Caki2 (cell line): ENCODE results near the gene PHLDB2. TPM values are rescaled to one million over a fixed set of nuclear protein-coding genes. Genes with fewer than 3 reads are reported as not detected.

Source experiments
- DNase-seq: peaks from one replicate; pipeline ENCODE4 v3.0.0-alpha.2; 2015; ENCODE audit warnings: low read depth
- in situ Hi-C: cut with HindIII; loops from 2 replicates; pipeline ENCODE4 v1.10.0; 2016; ENCODE audit warnings: low sequenced_read_pairs, low pct_unique_long_range_greater_than_20kb, mixed read lengths
- total RNA-seq: library from RNA; depleted of rRNA; stranded (reverse); fragments of >200 nt; shearing (Covaris generic); gene quantifications from 2 replicates; pipeline ENCODE4 v1.2.3, GENCODE V29; 2014; ENCODE audit warnings: low replicate concordance

PHLDB2 gene
- total RNA-seq, 1 experiment from 2014 or later: 10.3 TPM

GRCh38 chr3:112000966-112001365 lies 141.9 kb downstream of the PHLDB2 start:
- in situ Hi-C loops: no loop called here

GRCh38 chr3:112001526-112001925 lies 142.5 kb downstream of the PHLDB2 start:
- in situ Hi-C loops: no loop called here
- DNase-seq: no peak

More at GRCh38 chr3:112000966-112001365, 141.9 kb downstream of the PHLDB2 start:
- no peak for DNase-seq

- no peak for DNase-seq
- in situ Hi-C loops: no loop called here
These were observed 143.3 kb downstream of the PHLDB2 start for GRCh38 chr3:112002096-112002971.

GRCh38 chr3:112003321-112004080 lies 144.4 kb downstream of the PHLDB2 start:
- in situ Hi-C loops: no loop called here
- DNase-seq: no peak

- in situ Hi-C loops: no loop called here
- DNase-seq: no peak
These were observed 145.1 kb downstream of the PHLDB2 start for GRCh38 chr3:112004187-112004586.

- in situ Hi-C loops: no loop called here
- DNase-seq: no peak
These were observed 145.6 kb downstream of the PHLDB2 start for GRCh38 chr3:112004669-112005068.

GRCh38 chr3:112005091-112005672 lies 146.1 kb downstream of the PHLDB2 start:
- no peak for DNase-seq
- in situ Hi-C loops: no loop called here

- DNase-seq: no peak
- in situ Hi-C loops: no loop called here
These were observed 148.6 kb downstream of the PHLDB2 start for GRCh38 chr3:112007633-112008032.

- DNase-seq: no peak
- in situ Hi-C loops: no loop called here
These were observed 150.6 kb downstream of the PHLDB2 start for GRCh38 chr3:112009670-112010069.

GRCh38 chr3:112010636-112011035 lies 151.6 kb downstream of the PHLDB2 start:
- no peak for DNase-seq
- in situ Hi-C loops: no loop called here

- peak; percentile 84 for DNase-seq
- in situ Hi-C loops: no loop called here
These were observed 152.4 kb downstream of the PHLDB2 start for GRCh38 chr3:112011376-112011940.

- no peak for DNase-seq
- in situ Hi-C loops: no loop called here
These were observed 153.3 kb downstream of the PHLDB2 start for GRCh38 chr3:112012205-112012992.

GRCh38 chr3:112013058-112013783 lies 154.2 kb downstream of the PHLDB2 start:
- in situ Hi-C loops: no loop called here

GRCh38 chr3:112013784-112014143 lies 154.7 kb downstream of the PHLDB2 start:
- in situ Hi-C loops: no loop called here
- DNase-seq: no peak

More at GRCh38 chr3:112013058-112013783, 154.2 kb downstream of the PHLDB2 start:
- DNase-seq: peak; percentile 62

GRCh38 chr3:112017091-112017490 lies 158.0 kb downstream of the PHLDB2 start:
- in situ Hi-C loops: no loop called here
- DNase-seq: no peak

GRCh38 chr3:112018712-112019111 lies 159.6 kb downstream of the PHLDB2 start:
- in situ Hi-C loops: no loop called here
- DNase-seq: no peak

GRCh38 chr3:112019716-112020115 lies 160.7 kb downstream of the PHLDB2 start:
- no peak for DNase-seq
- in situ Hi-C loops: no loop called here
